ENCODE data around the gene CNTLN. TPM values are rescaled to one million over a fixed set of nuclear protein-coding genes. Genes with fewer than 3 reads are reported as not detected.
A peak's percentile ranks its signal among the peaks of the same experiment; 100 is the strongest.
"Not testable (repeated sequence)": the region's sequence is repeated elsewhere in the genome, so short reads cannot be mapped to it uniquely, and the experiment has no call there.

The CNTLN gene
- total RNA-seq, 1 donor: 13.0 TPM

DNA sequence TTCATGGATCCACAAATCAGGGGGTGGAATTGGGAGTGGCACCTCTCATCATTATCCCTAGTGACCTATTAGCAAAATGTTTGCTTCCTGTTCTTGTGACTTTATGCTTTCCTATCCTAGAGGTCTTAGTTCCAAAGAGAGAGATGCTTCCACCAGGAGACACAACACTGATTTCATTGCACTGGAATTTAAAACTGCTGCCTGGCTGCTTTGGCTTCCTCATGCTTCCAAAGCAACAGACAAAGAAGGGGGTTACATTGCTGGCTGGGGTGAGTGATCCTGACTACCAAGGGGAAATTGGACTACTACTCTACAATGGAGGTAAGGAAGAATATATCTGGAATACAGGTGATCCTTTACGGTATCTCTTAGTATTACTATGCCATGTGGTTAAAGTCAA lies 374.9 kb downstream of the CNTLN start:
- H3K4me3 ChIP-seq (ENCODE audit: low read depth, low read length): no peak overlapping the region
- no peak for DNase-seq (ENCODE audit: low read depth)
- TF ChIP-seq CTCF (IDR thresholded peaks at IDR 0.05; ENCODE audit: insufficient read depth, low read depth, low read length): no peak

DNA sequence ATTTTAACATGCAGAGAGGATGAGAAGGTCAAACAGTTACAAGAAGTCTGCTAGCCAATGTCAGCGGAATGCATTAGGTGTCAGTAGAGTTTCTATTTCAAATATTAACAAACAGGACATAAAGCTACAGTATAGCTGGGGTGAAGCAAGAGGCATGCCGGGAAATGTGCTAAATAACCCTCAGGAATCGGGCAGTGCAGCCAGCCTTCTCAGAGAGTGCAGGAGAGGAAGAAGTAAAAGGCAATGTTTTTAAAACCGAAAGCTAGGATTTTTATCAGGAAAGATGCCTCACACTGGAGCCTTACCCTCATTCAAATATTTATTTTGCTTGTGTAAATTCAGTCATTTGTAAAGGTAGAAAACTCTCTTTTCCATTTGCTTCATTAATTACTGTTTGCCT lies 384.9 kb downstream of the CNTLN start:
- TF ChIP-seq CTCF (IDR thresholded peaks at IDR 0.05; ENCODE audit: insufficient read depth, low read depth, low read length): no peak
- H3K4me3 ChIP-seq (ENCODE audit: low read depth, low read length): peak overlapping the region; percentile 1
- peak; percentile 12 for DNase-seq (ENCODE audit: low read depth)

DNA sequence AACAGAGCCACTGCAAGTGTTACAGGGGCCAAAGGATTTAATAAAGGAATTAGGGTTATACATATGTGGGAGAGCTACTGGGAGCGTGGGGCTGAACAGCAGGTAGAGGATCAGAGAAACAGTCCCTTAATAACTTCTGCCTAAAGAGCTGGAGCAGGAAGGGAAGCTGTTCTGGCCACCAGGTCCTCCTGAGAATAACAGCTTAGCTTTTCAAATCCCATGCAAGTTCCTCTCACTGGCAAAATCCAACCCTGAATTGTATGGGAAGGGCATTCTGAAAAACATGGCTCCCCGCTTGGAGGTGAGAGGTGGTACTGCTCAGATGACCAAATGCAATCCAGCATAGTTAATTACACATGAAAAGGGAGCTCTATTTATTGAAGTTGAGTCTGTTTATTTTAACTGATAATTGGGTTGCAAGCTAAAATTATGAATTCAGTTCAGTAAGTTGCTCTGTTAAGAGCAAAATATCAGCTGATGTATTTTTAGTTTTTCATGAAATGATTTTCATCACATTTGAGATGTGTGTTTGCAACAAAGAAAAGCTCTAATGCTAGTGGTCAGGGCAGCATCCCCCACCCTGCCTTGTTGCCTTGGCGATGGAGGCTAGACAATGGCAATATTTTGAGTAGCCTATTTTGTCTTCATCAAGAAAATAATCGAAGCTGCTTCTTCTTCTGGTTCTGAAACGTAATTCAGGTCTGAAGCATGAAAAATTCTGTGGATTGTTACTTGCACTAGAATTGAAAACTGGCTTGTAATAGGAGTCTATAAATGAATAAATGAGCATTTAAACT lies 385.6 kb downstream of the CNTLN start:
- H3K4me3 ChIP-seq (ENCODE audit: low read depth, low read length): no peak overlapping the region
- DNase-seq (ENCODE audit: low read depth): no peak
- no peak for TF ChIP-seq CTCF (IDR thresholded peaks at IDR 0.05; ENCODE audit: insufficient read depth, low read depth, low read length)

DNA sequence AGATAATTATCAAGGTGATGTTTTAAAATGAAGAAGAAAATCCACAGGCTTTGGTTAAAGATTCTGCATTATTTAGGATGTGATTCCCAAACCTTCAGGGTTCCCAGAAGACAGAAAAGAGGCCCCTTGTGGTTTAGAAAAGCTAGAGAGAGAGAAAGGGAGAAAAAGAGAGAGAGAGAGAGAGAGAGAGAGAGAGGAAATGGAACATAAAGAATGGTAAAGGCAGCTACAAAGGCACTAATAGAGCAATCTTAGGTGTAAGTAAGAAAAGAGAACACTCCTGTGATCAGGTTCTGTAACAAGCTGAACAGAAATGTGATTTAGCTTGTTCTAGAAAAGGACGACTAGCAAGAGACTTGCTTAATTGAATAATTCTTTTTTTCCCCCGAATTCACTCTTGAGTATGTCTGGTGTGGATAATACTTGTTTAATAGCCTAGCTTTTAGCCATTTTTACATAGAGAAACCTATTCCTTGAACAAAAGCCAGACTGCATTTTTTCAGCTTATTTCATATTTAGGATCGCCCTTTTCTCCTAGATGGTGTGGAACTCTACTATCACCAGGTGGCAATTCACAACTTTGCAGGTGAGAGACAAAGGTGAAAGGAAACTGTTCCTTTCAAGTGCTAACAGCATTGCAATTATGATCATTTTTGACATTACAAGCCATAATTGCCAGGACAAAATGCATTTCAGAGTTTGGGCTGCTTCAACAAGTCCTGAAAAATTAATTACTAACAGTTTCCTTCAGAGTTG lies 386.4 kb downstream of the CNTLN start:
- TF ChIP-seq CTCF (IDR thresholded peaks at IDR 0.05; ENCODE audit: insufficient read depth, low read depth, low read length): no peak

GRCh38 chr9:17526726-17527125 lies 391.9 kb downstream of the CNTLN start:
- DNase-seq (ENCODE audit: low read depth); H3K4me3 ChIP-seq (ENCODE audit: low read depth, low read length): not testable (repeated sequence)

More for the DNA sequence above, 386.4 kb downstream of the CNTLN start:
- DNase-seq (ENCODE audit: low read depth): no peak
- no peak overlapping the region for H3K4me3 ChIP-seq (ENCODE audit: low read depth, low read length)

GRCh38 chr9:17528859-17529258 lies 394.0 kb downstream of the CNTLN start:
- peak; percentile 31 for TF ChIP-seq CTCF (IDR thresholded peaks at IDR 0.05; ENCODE audit: insufficient read depth, low read depth, low read length)
- no peak for DNase-seq (ENCODE audit: low read depth)
- no peak overlapping the region for H3K4me3 ChIP-seq (ENCODE audit: low read depth, low read length)

DNA sequence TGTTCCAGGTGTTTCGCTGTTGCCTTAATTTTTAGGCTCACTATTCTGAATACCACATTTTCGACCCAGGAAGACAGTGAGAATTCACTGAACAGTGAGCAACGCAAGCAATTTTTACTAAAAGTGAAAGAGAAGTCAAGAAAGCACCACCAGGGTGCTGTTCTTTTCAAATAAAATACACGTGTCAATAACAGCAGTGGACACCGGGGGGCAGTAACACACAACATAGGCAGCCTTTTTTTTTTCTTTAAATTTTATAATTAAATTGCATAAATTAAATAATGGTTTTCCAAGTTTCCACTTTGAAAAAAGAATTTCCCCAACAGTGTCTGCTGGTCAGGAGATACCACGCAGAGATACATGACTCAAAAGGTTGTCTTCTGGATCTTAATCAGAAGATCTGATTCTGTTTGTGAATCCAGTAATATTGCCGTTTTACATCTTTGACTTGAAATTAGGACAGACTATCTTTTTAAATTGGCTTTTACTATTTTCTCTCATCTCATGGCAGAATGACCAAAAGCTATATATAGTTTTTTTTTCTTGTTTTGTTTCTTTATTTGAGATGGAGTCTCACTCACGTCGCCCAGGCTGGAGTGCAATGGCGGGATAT lies 396.9 kb downstream of the CNTLN start:
- H3K4me3 ChIP-seq (ENCODE audit: low read depth, low read length): peak overlapping the region; percentile 13
- peak; percentile 54 for DNase-seq (ENCODE audit: low read depth)
- peak; percentile 69 for TF ChIP-seq CTCF (IDR thresholded peaks at IDR 0.05; ENCODE audit: insufficient read depth, low read depth, low read length)
